Activated gamma-delta T cell (primary cell): Measurements from ENCODE around the gene RAD51AP1.
"Not testable (repeated sequence)": the region's sequence is repeated elsewhere in the genome, so short reads cannot be mapped to it uniquely, and the experiment has no call there.

Experiments used
- DNase-seq: peaks from one replicate; lab custom pipeline; 2025; lab: John Stamatoyannopoulos, UW
- total RNA-seq, 2 donors: gene quantifications; one replicate each; lab custom pipeline; 2026; lab: John Stamatoyannopoulos, UW

RAD51AP1 gene
- total RNA-seq: 2.2 to 3.0 reads per million in 2 donors

GRCh38 chr12:4538207-4539160, at the start of gene RAD51AP1:
Gene RAD51AP1, plus strand, starts transcription at chr12:4538890. Its CDS starts 50 bp downstream, at chr12:4538940.
- peak; percentile 91 for DNase-seq

GRCh38 chr12:4489556-4489955, 49.1 kb upstream of the RAD51AP1 start:
- no peak for DNase-seq

- no peak for DNase-seq
Observed at GRCh38 chr12:4490973-4491372, 47.7 kb upstream of the RAD51AP1 start.

- no peak for DNase-seq
Observed at GRCh38 chr12:4496145-4496838, 42.4 kb upstream of the RAD51AP1 start.

GRCh38 chr12:4499186-4499585, 39.5 kb upstream of the RAD51AP1 start:
- DNase-seq: no peak

GRCh38 chr12:4505376-4505986, 33.2 kb upstream of the RAD51AP1 start:
- DNase-seq: no peak

- no peak for DNase-seq
Observed at GRCh38 chr12:4506430-4506829, 32.3 kb upstream of the RAD51AP1 start.

GRCh38 chr12:4506870-4507269, 31.8 kb upstream of the RAD51AP1 start:
- no peak for DNase-seq

- not testable (repeated sequence) for DNase-seq
Observed at GRCh38 chr12:4508503-4508902, 30.2 kb upstream of the RAD51AP1 start.

GRCh38 chr12:4509269-4509668, 29.4 kb upstream of the RAD51AP1 start:
- not testable (repeated sequence) for DNase-seq

GRCh38 chr12:4518106-4518728, 20.5 kb upstream of the RAD51AP1 start:
- no peak for DNase-seq

- DNase-seq: not testable (repeated sequence)
Observed at GRCh38 chr12:4523443-4523842, 15.2 kb upstream of the RAD51AP1 start.

GRCh38 chr12:4526923-4527546, 11.7 kb upstream of the RAD51AP1 start:
- DNase-seq: no peak

- no peak for DNase-seq
Observed at GRCh38 chr12:4530160-4530559, 8.5 kb upstream of the RAD51AP1 start.

- no peak for DNase-seq
Observed at GRCh38 chr12:4530982-4531586, 7.6 kb upstream of the RAD51AP1 start.

- DNase-seq: no peak
Observed at GRCh38 chr12:4535092-4535491, 3.6 kb upstream of the RAD51AP1 start.

- no peak for DNase-seq
Observed at GRCh38 chr12:4535871-4536270, 2.8 kb upstream of the RAD51AP1 start.

GRCh38 chr12:4539167-4539870, 629 bp downstream of the RAD51AP1 start:
- no peak for DNase-seq

- DNase-seq: no peak
Observed at GRCh38 chr12:4540170-4540569, 1.5 kb downstream of the RAD51AP1 start.

GRCh38 chr12:4540638-4541037, 1.9 kb downstream of the RAD51AP1 start:
- no peak for DNase-seq
